HTERT RPE-1 (cell line): ENCODE measurements around the gene VPS33B.

ENCODE experiments used
- in situ Hi-C: fragments of 300-500 bp; cut with MboI; formaldehyde crosslinking; loops from 4 replicates; pipeline ENCODE4 v1.14.3; 2020; ENCODE audit warnings: low sequenced_read_pairs

The VPS33B gene

DNA sequence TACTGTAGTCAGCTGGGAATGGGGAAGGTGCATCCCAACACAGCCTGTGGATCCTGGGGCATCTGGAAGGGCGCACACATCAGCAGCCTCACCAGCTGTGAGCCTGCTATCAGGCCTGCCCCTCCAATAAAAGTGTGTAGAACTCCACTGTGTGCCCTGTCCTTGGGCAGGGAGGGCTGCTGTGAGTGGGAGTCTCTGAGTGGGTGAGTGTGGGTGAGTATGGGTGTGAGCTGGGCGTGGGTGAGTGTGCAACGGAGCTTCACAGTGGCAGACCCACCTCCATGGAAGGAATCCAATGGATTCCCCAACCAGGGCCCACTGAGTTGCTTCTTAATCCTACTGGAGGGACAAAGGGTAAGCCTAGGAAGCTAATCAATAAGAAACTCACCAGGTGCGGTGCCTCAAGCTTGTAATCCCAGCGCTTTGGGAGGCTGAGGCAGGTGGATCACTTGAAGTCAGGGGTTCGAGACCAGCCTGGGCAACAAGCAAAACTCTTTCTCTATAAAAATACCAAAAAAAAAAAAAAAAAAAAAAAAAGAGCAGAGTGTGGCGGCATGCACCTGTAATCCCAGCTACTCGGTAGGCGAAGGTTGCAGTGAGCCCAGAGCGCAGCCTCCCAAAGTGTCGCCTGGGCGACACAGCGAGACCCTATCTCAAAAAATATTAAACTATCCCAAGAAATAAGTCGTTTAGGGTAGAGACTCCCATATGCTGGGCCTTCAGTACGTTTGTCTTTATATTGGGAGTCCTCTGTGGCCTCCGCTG lies 68.3 kb downstream of the VPS33B start:
- in situ Hi-C loops, result no loop called here

DNA sequence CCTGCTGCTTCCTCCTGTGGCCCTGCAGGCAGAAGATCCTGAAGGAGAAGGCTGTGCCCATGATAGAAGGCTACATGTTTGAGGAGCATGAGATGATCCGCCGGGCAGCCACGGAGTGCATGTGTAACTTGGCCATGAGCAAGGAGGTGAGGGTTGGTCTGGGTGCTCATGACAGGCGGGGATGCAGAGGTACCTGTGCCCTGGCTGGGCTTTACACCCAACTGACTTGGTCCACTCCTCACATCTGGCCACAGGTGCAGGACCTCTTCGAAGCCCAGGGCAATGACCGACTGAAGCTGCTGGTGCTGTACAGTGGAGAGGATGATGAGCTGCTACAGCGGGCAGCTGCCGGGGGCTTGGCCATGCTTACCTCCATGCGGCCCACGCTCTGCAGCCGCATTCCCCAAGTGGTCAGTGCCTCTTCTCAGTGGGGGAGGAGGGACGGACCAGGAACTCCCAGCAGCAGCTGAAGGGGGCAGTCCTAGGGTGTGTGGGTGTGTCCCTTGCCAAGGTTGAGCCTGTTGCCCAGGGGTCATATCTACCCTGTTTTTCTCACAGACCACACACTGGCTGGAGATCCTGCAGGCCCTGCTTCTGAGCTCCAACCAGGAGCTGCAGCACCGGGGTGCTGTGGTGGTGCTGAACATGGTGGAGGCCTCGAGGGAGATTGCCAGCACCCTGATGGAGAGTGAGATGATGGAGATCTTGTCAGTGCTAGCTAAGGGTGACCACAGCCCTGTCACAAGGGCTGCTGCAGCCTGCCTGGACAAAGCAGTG lies 69.3 kb downstream of the VPS33B start:
- in situ Hi-C loops, result no loop called here

GRCh38 chr15:90950676-90951075 lies 71.7 kb downstream of the VPS33B start:
- in situ Hi-C loops, result no loop called here

DNA sequence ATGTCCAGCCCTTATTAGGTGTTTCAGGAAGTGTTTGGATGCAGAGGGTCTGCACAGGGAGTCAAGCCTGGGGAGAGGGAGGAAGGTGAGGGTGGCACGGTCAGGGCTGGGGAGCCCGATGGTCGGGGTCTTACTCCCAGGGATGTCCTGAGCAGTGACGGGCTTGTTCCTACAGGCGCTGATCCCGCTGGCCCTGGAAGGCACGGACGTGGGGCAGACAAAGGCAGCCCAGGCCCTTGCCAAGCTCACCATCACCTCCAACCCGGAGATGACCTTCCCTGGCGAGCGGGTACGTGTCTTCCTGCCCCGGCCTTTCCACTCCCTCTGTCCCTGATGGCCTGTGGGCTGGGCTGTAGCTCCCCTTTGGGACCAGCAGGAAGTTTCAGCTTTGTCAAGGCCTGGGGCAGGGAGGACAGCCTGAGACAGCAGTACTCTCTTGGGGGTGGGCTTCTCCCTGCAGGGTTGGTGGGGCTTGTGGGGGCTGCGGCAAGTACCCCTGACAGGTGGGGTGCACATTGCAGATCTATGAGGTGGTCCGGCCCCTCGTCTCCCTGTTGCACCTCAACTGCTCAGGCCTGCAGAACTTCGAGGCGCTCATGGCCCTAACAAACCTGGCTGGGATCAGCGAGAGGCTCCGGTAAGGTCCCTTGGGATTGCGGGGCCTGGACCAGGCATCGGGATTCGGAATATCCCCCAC lies 72.3 kb downstream of the VPS33B start:
- in situ Hi-C loops, result no loop called here
